Tibial nerve (tissue), 4 donors: ENCODE results near the gene PLAAT2. TPM values are rescaled to one million over a fixed set of nuclear protein-coding genes. Genes with fewer than 3 reads are reported as not detected.
"Not testable (repeated sequence)": the region's sequence is repeated elsewhere in the genome, so short reads cannot be mapped to it uniquely, and the experiment has no call there.

Source experiments
- DNase-seq, 2 donors: peaks; one replicate each; pipeline ENCODE4 v3.0.0-alpha.2; 2019; ENCODE audit warnings: low spot score in 2 of 2
- H3K27ac ChIP-seq, 4 donors: fragments of 200-600 bp; sonication (generic) in 3 of 4; one replicate each; pipeline ENCODE4 v1.5.1; 2017 to 2019; ENCODE audit warnings: mild to moderate bottlenecking in 1 of 4
- H3K27me3 ChIP-seq, 2 donors: fragments of 200-600 bp; sonication (generic) in 1 of 2; one replicate each; pipeline versions ENCODE4 v1.5.1 to v1.6.0; 2017 to 2019
- H3K36me3 ChIP-seq, 3 donors: fragments of 200-600 bp; sonication (generic); one replicate each; pipeline ENCODE4 v1.5.1; 2018 to 2019
- H3K4me1 ChIP-seq, 4 donors: fragments of 200-600 bp; sonication (generic) in 3 of 4; one replicate each; pipeline ENCODE4 v1.5.1; 2017 to 2019
- H3K4me3 ChIP-seq, 4 donors: fragments of 200-600 bp; sonication (generic) in 3 of 4; one replicate each; pipeline ENCODE4 v1.5.1; 2017 to 2019; ENCODE audit warnings: mild to moderate bottlenecking in 1 of 4, moderate library complexity in 1 of 4
- H3K9me3 ChIP-seq, 4 donors: fragments of 200-600 bp; sonication (generic) in 3 of 4; one replicate each; pipeline ENCODE4 v1.5.1; 2017 to 2019
- EP300 ChIP-seq, 2 donors: sonication (generic); formaldehyde crosslinking; IDR thresholded peaks; one replicate each; pipeline ENCODE4 v1.6.1; 2017; ENCODE audit warnings: antibody characterized with exemption in 2 of 2, mild to moderate bottlenecking in 1 of 2
- POLR2A ChIP-seq, 2 donors: fragments of 450-650 bp; IDR thresholded peaks; one replicate each; pipeline ENCODE4 v1.6.1; 2017; ENCODE audit warnings: antibody characterized with exemption in 2 of 2, mild to moderate bottlenecking in 2 of 2, moderate library complexity in 2 of 2
- WGBS, 2 donors: methylation state at CpG; one replicate each; pipeline ENCODE4 v1.1.5; 2018; 5-methylcytosine and 5-hydroxymethylcytosine counted together
- total RNA-seq, 4 donors: library from RNA; depleted of rRNA; stranded (reverse); fragments of >200 nt; gene quantifications; one replicate each; pipeline ENCODE4 v1.1.0, GENCODE V29; 2016
- TF ChIP-seq, protein P1 (sequence below), 5 experiments: fragments of 200-600 bp in 3 of 5; fragments of 450-650 bp in 2 of 5; sonication (generic) in 3 of 5; IDR thresholded peaks; one replicate each; pipeline ENCODE4 v1.5.1; 2016 to 2019; ENCODE audit warnings: antibody characterized with exemption in 5 of 5, mild to moderate bottlenecking in 3 of 5, moderate library complexity in 2 of 5

Gene PLAAT2
- total RNA-seq, 4 donors from 2014 or later, result 0.90 TPM; not detected in 3

DNA sequence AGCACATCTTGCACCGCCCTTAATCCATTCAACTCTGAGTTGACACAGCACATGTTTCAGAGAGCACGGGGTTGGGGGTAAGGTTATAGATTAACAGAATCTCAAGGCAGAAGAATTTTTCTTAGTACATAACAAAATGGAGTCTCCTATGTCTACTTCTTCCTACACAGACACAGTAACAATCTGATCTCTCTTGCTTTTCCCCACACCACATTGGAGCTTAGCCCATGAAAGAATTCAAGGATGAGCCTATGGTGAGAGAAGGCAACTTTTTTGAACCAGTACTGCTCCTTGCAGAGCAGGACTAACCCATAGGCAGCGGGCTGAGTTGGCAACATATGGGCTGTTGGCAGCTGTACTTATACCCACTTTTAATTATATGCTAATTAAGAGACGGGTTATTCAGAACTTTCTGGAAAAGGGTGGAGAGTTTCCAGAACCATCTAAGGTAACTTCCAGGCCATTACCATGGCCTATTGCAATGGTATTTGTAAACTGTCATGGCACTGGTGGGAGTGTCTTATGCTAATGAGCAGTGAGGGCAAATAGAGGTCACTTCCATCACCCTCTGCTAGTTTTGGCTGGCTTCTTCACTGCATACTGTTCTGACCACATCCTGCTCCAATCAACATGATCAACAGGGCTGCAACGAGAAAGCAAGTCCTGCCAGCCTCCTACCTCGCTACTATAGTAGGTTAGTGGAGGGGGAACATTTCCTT lies 31.9 kb downstream of the PLAAT2 start:
- peak in 1 of 2 donors; percentile 16 for DNase-seq
- H3K27me3 ChIP-seq, H3K9me3 ChIP-seq, H3K36me3 ChIP-seq, H3K4me3 ChIP-seq: not testable (repeated sequence)
- H3K4me1 ChIP-seq, result peaks cover 0 to 45% (median 22%) of the 10 kb centered on the region in 4 donors
- WGBS, 2 donors, result 43 to 65% methylated on average over 5 of the region's 6 CpGs
- H3K27ac ChIP-seq, result peak overlapping the region; percentile 48 to 89 (median 68)
- peak; percentile 56 to 69 for TF ChIP-seq EP300 (IDR thresholded peaks at IDR 0.05)

DNA sequence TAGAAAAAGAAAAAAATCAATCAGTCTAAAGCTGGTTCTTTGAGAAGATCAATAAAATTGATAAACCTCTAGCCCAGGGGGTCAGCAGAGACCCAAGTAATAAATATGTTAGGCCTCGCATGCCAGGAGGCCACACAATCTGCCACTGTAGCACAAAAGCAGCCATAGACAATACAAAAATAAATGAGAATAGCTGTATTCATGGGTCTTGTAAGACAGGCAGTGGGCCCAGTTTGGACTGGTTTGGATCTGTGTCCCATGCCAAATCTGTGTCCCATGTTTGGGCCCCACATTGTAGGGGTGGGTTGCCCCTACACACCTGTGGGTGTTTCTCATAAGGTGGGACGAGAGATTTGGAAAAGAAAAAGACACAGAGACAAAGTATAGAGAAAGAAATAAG lies 33.2 kb downstream of the PLAAT2 start:
- peaks cover 0 to 35% (median 15%) of the 10 kb centered on the region in 4 donors for H3K4me1 ChIP-seq
- no peaks in the 10 kb centered on the region for H3K27me3 ChIP-seq
- TF ChIP-seq, protein P1, sequence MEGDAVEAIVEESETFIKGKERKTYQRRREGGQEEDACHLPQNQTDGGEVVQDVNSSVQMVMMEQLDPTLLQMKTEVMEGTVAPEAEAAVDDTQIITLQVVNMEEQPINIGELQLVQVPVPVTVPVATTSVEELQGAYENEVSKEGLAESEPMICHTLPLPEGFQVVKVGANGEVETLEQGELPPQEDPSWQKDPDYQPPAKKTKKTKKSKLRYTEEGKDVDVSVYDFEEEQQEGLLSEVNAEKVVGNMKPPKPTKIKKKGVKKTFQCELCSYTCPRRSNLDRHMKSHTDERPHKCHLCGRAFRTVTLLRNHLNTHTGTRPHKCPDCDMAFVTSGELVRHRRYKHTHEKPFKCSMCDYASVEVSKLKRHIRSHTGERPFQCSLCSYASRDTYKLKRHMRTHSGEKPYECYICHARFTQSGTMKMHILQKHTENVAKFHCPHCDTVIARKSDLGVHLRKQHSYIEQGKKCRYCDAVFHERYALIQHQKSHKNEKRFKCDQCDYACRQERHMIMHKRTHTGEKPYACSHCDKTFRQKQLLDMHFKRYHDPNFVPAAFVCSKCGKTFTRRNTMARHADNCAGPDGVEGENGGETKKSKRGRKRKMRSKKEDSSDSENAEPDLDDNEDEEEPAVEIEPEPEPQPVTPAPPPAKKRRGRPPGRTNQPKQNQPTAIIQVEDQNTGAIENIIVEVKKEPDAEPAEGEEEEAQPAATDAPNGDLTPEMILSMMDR (IDR thresholded peaks at IDR 0.05), result no peak
- TF ChIP-seq EP300 (IDR thresholded peaks at IDR 0.05), result no peak
- no peak for TF ChIP-seq POLR2A (IDR thresholded peaks at IDR 0.05)
- 63 to 69% methylated on average over 2 of the region's 2 CpGs for WGBS, 2 donors
- no peaks in the 10 kb centered on the region for H3K9me3 ChIP-seq
- H3K4me3 ChIP-seq, result no peak overlapping the region
- no peaks in the 10 kb centered on the region for H3K36me3 ChIP-seq
- DNase-seq, result no peak
- H3K27ac ChIP-seq, result peak overlapping the region in 3 of 4 donors; percentile 22 to 69 (median 42)

DNA sequence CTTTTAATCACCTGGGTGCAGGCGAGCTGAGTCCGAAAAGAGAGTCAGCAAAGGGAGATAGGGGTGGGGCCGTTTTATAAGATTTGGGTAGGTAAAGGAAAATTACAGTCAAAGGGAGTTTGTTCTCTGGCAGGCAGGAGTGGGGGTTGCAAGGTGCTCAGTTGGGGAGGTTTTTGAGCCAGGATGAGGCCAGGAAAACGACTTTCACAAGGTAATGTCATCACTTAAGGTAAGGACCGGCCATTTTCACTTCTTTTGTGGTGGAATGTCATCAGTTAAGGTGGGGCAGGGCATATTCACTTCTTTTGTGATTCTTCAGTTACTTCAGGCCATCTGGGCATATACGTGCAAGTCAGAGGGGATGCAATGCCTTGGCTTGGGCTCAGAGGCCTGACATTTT lies 33.8 kb downstream of the PLAAT2 start:
- H3K9me3 ChIP-seq, H3K4me3 ChIP-seq, DNase-seq, H3K27me3 ChIP-seq, H3K36me3 ChIP-seq: not testable (repeated sequence)
- peaks cover 0 to 34% (median 15%) of the 10 kb centered on the region in 4 donors for H3K4me1 ChIP-seq
- 69 to 74% methylated on average over 6 of the region's 6 CpGs for WGBS, 2 donors
- peak overlapping the region in 3 of 4 donors; percentile 22 to 69 (median 42) for H3K27ac ChIP-seq

DNA sequence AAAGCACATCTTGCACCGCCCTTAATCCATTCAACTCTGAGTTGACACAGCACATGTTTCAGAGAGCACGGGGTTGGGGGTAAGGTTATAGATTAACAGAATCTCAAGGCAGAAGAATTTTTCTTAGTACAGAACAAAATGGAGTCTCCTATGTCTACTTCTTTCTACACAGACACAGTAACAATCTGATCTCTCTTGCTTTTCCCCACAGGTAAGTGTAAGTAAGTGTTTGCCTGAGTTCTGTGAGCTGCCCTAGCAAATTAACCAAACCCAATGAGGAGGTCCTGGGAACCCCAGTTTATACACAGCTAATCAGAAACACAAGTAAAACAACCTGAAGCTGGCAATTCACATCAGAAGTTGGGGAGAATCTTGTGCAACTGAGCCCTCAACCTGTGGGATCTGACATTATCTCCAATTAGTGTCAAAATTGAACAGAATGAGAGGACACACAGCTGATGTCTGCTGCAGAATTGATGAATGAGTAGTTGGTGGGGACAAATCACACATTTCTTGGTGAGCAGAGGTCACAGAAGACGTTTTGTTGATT lies 34.4 kb downstream of the PLAAT2 start:
- H3K27me3 ChIP-seq, H3K9me3 ChIP-seq, DNase-seq, H3K36me3 ChIP-seq, H3K4me3 ChIP-seq: not testable (repeated sequence)
- Histone ChIP-seq H3K4me1 (peaks cover 0 to 34% (median 15%) of the 10 kb centered on the region in 4 donors), H3K27ac (peak overlapping the region in 1 of 4 donors; percentile 42)
- 61 to 67% methylated on average over 1 to 2 of the region's 3 CpGs for WGBS, 2 donors

DNA sequence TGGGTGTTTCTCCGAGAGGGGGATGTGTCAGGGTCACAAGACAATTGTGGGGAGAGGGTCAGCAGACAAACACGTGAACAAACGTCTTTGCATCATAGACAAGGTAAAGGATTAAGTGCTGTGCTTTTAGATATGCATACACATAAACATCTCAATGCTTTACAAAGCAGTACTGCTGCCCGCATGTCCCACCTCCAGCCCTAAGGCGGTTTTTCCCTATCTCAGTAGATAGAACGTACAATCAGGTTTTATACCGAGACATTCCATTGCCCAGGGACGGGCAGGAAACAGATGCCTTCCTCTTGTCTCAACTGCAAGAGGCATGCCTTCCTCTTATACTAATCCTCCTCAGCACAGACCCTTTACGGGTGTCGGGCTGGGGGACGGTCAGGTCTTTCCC lies 35.0 kb downstream of the PLAAT2 start:
- not testable (repeated sequence) for H3K36me3 ChIP-seq, H3K9me3 ChIP-seq, H3K4me3 ChIP-seq, H3K27ac ChIP-seq, H3K27me3 ChIP-seq, DNase-seq
- H3K4me1 ChIP-seq, result peaks cover 0 to 31% (median 15%) of the 10 kb centered on the region in 4 donors
- 63 to 64% methylated on average over 5 to 8 of the region's 11 CpGs for WGBS, 2 donors

DNA sequence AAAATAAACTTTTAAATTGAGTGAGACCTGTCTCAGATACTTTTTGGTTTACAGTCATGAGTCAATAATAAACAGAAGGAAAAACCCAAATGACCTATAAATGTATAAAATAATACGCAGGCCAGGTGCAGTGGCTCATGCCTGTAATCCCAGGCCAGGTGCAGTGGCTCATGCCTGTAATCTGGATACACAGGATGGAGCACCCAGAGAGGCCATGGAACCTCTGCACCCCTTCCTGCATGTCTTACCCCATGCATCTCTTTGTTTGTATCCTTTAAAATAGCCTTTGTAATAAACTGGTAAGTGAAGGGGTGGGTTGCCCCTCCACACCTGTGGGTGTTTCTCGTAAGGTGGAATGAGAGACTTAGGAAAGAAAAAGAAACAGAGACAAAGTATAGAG lies 35.5 kb downstream of the PLAAT2 start:
- Histone ChIP-seq H3K36me3 (no peaks in the 10 kb centered on the region), H3K9me3 (no peaks in the 10 kb centered on the region), H3K4me3 (no peak overlapping the region), H3K27ac (no peak overlapping the region), H3K4me1 (peaks cover 0 to 26% (median 14%) of the 10 kb centered on the region in 4 donors), H3K27me3 (no peaks in the 10 kb centered on the region)
- no peak for TF ChIP-seq EP300 (IDR thresholded peaks at IDR 0.05)
- TF ChIP-seq, protein P1 (IDR thresholded peaks at IDR 0.05), result no peak
- no peak for TF ChIP-seq POLR2A (IDR thresholded peaks at IDR 0.05)
- no peak for DNase-seq
- 85 to 89% methylated on average over 2 of the region's 2 CpGs for WGBS, 2 donors

DNA sequence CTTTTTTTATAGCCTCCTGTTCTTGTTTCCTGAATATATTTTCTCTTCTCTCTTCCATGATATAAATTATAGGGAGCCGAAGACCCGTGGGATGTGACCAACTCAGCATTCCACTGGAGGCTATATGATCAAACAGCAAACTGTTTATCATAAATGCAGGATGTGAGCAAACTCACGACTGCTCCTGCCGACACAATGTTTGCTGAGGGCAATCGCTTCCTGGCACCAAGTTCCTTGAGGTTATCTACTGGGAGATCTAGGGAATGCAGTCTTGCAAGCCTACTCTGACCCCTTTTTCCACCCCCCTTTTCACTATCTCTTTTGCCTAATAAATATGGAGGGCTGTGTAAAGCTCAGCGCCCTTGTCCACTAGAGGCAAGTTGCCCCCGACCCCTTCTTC lies 40.0 kb downstream of the PLAAT2 start:
- H3K27me3 ChIP-seq, result no peaks in the 10 kb centered on the region
- H3K36me3 ChIP-seq, result no peaks in the 10 kb centered on the region
- H3K4me1 ChIP-seq, result no peaks in the 10 kb centered on the region
- H3K4me3 ChIP-seq, result no peak overlapping the region
- DNase-seq, result no peak
- no peaks in the 10 kb centered on the region for H3K9me3 ChIP-seq
- 89 to 92% methylated on average over 7 of the region's 7 CpGs for WGBS, 2 donors
- TF ChIP-seq POLR2A (IDR thresholded peaks at IDR 0.05), result no peak
- no peak for TF ChIP-seq EP300 (IDR thresholded peaks at IDR 0.05)
- TF ChIP-seq, protein P1 (IDR thresholded peaks at IDR 0.05), result no peak
- H3K27ac ChIP-seq, result no peak overlapping the region
